IMR-90 (cell line): ENCODE data around the gene WDR45B. TPM values are rescaled to one million over a fixed set of nuclear protein-coding genes. Genes with fewer than 3 reads are reported as not detected.

Source experiments
- ATAC-seq: fragments of 200-7000 bp; cut with Tn5 transposase; 2 replicates; pipeline ENCODE4 v1.9.1; 2020; ENCODE audit warnings: low read depth, mild to moderate bottlenecking, moderate library complexity
- BruUV-seq: library from RNA; stranded (reverse); fragments of 400-500 nt; replicated peaks from 2 replicates; lab custom pipeline; 2021; lab: Mats Ljungman, UMichigan
- CTCF ChIA-PET: fragments of 300-600 bp; formaldehyde crosslinking; extraction: SDS; loops from one replicate; lab custom pipeline; 2021; ENCODE audit warnings: antibody characterized with exemption; lab: Yijun Ruan, JAX
- POLR2A ChIA-PET: fragments of 300-600 bp; sonication (Branson Sonifier 250); formaldehyde crosslinking; loops from one replicate; lab custom pipeline; 2022; ENCODE audit warnings: antibody characterized with exemption; ENCODE audit not compliant: unreplicated experiment; lab: Charles Lee
- DNase-seq: peaks from one replicate; pipeline ENCODE4 v3.0.0; 2013
- H2AFZ ChIP-seq: replicated peaks from 2 replicates; pipeline ENCODE3; 2013; ENCODE audit warnings: low read length, mild to moderate bottlenecking; ENCODE audit not compliant: poor library complexity
- H2AK5ac ChIP-seq: 2 replicates; pipeline ENCODE4 v1.6.1; 2013; ENCODE audit warnings: low read depth, low read length, inconsistent platforms
- H2AK9ac ChIP-seq: replicated peaks from 2 replicates; pipeline ENCODE3; 2013; ENCODE audit warnings: mild to moderate bottlenecking, low read depth, low read length, moderate library complexity; ENCODE audit not compliant: poor library complexity
- H2BK120ac ChIP-seq: 2 replicates; pipeline ENCODE4 v1.6.1; 2013; ENCODE audit warnings: low read depth, low read length, inconsistent platforms
- H2BK15ac ChIP-seq: 3 replicates; pipeline ENCODE4 v1.6.1; 2013; ENCODE audit warnings: low read depth, low read length, inconsistent platforms
- H2BK20ac ChIP-seq: 2 replicates; pipeline ENCODE4 v1.6.1; 2013; ENCODE audit warnings: low read depth, mild to moderate bottlenecking, inconsistent platforms, low read length, moderate library complexity
- H2BK5ac ChIP-seq: 2 replicates; pipeline ENCODE4 v1.6.1; 2013; ENCODE audit warnings: mild to moderate bottlenecking, low read depth, low read length, inconsistent platforms; ENCODE audit not compliant: poor library complexity, severe bottlenecking
- H3K14ac ChIP-seq: replicated peaks from 2 replicates; pipeline ENCODE4 v1.6.1; 2013; ENCODE audit warnings: low read depth, low read length, inconsistent platforms
- H3K18ac ChIP-seq: 2 replicates; pipeline ENCODE4 v1.6.1; 2013; ENCODE audit warnings: low read depth, low read length, control low read depth
- H3K23ac ChIP-seq: 2 replicates; pipeline ENCODE4 v1.6.1; 2013; ENCODE audit warnings: low read depth, low read length, inconsistent platforms
- H3K27ac ChIP-seq: 2 replicates; pipeline ENCODE4 v1.5.1; 2013; ENCODE audit warnings: mild to moderate bottlenecking, control low read depth, low read length; ENCODE audit not compliant: insufficient read depth
- H3K27me3 ChIP-seq: 2 replicates; pipeline ENCODE4 v1.6.1; 2013; ENCODE audit warnings: low read length; ENCODE audit not compliant: control insufficient read depth, insufficient read depth
- H3K36me3 ChIP-seq: 2 replicates; pipeline ENCODE4 v1.6.1; 2013; ENCODE audit warnings: low read length, mixed read lengths; ENCODE audit not compliant: control insufficient read depth, insufficient read depth
- H3K4ac ChIP-seq: 2 replicates; pipeline ENCODE4 v1.6.1; 2013; ENCODE audit warnings: low read depth, low read length, inconsistent platforms
- H3K4me1 ChIP-seq: 2 replicates; pipeline ENCODE4 v1.6.1; 2013; ENCODE audit warnings: low read length, mixed read lengths; ENCODE audit not compliant: control insufficient read depth, insufficient read depth
- H3K4me2 ChIP-seq: 2 replicates; pipeline ENCODE4 v1.6.1; 2013; ENCODE audit warnings: low read depth, mild to moderate bottlenecking, control low read depth, low read length, moderate library complexity
- H3K4me3 ChIP-seq: 2 replicates; pipeline ENCODE4 v1.5.1; 2013; ENCODE audit warnings: low read depth, mild to moderate bottlenecking, control low read depth, low read length, moderate library complexity; ENCODE audit not compliant: insufficient read depth
- H3K56ac ChIP-seq: 2 replicates; pipeline ENCODE4 v1.6.1; 2013; ENCODE audit warnings: low read length, inconsistent platforms; ENCODE audit not compliant: insufficient read depth; ENCODE audit errors: extremely low read depth
- H3K79me1 ChIP-seq, 2 experiments: 2 replicates each; pipeline ENCODE4 v1.6.1; 2013; ENCODE audit warnings: low read length in 2 of 2, inconsistent platforms in 1 of 2, low read depth in 1 of 2
- H3K9ac ChIP-seq: 2 replicates; pipeline ENCODE4 v1.6.1; 2013; ENCODE audit warnings: low read depth, low read length, control low read depth
- H3K9me1 ChIP-seq: 2 replicates; pipeline ENCODE4 v1.6.1; 2013; ENCODE audit warnings: low read length, inconsistent platforms; ENCODE audit not compliant: insufficient read depth
- H3K9me3 ChIP-seq: 2 replicates; pipeline ENCODE4 v1.6.1; 2013; ENCODE audit warnings: low read length; ENCODE audit not compliant: control insufficient read depth, insufficient read depth
- H4K20me1 ChIP-seq: 2 replicates; pipeline ENCODE4 v1.6.1; 2013; ENCODE audit warnings: low read length, inconsistent platforms; ENCODE audit not compliant: insufficient read depth
- H4K5ac ChIP-seq: 2 replicates; pipeline ENCODE4 v1.6.1; 2013; ENCODE audit warnings: mild to moderate bottlenecking, low read depth, low read length, control low read depth
- H4K8ac ChIP-seq, 2 experiments: 2 replicates each; pipeline ENCODE4 v1.6.1; 2013; ENCODE audit warnings: low read depth in 2 of 2, low read length in 2 of 2, control low read depth in 1 of 2, inconsistent platforms in 1 of 2
- H4K91ac ChIP-seq: 2 replicates; pipeline ENCODE4 v1.6.1; 2013; ENCODE audit warnings: low read depth, low read length, inconsistent platforms; ENCODE audit not compliant: insufficient read depth
- BHLHE40 ChIP-seq: fragments of 150-350 bp; IDR thresholded peaks from 2 replicates; pipeline ENCODE4 v1.6.1; 2016; ENCODE audit warnings: mild to moderate bottlenecking, low read depth, low read length
- CEBPB ChIP-seq: IDR thresholded peaks from 2 replicates; pipeline ENCODE4 v1.6.1; 2012; ENCODE audit warnings: low read depth, low read length, improper control_type of control experiment
- CHD1 ChIP-seq: IDR thresholded peaks from 2 replicates; pipeline ENCODE4 v1.6.1; 2012; ENCODE audit warnings: low read depth, low read length, improper control_type of control experiment
- FOS ChIP-seq: fragments of 150-350 bp; IDR thresholded peaks from 2 replicates; pipeline ENCODE4 v1.6.1; 2016; ENCODE audit warnings: low read depth, low read length
- MAFK ChIP-seq: IDR thresholded peaks from 2 replicates; pipeline ENCODE4 v1.6.1; 2012; ENCODE audit warnings: low read depth, low read length, improper control_type of control experiment
- MAZ ChIP-seq: IDR thresholded peaks from 2 replicates; pipeline ENCODE4 v1.6.1; 2012; ENCODE audit warnings: low read depth, mild to moderate bottlenecking, low read length, improper control_type of control experiment, moderate library complexity, borderline replicate concordance
- MXI1 ChIP-seq: IDR thresholded peaks from 2 replicates; pipeline ENCODE4 v1.6.1; 2012; ENCODE audit warnings: low read depth, mild to moderate bottlenecking, low read length, moderate library complexity, borderline replicate concordance
- NFE2L2 ChIP-seq: fragments of 150-350 bp; IDR thresholded peaks from 2 replicates; pipeline ENCODE4 v1.6.1; 2016; ENCODE audit warnings: low read depth, mild to moderate bottlenecking, low read length
- POLR2A ChIP-seq: IDR thresholded peaks from 2 replicates; pipeline ENCODE4 v1.6.1; 2012; ENCODE audit warnings: mild to moderate bottlenecking, low read depth, low read length
- RAD21 ChIP-seq: IDR thresholded peaks from 2 replicates; pipeline ENCODE4 v1.6.1; 2012; ENCODE audit warnings: low read length, improper control_type of control experiment
- RCOR1 ChIP-seq: IDR thresholded peaks from 2 replicates; pipeline ENCODE4 v1.6.1; 2012; ENCODE audit warnings: mild to moderate bottlenecking, low read length, improper control_type of control experiment; ENCODE audit not compliant: insufficient replicate concordance
- RFX5 ChIP-seq: IDR thresholded peaks from 2 replicates; pipeline ENCODE4 v1.8.0; 2012; ENCODE audit warnings: low read depth, mild to moderate bottlenecking, low read length, moderate library complexity
- SMC3 ChIP-seq: fragments of 150-350 bp; IDR thresholded peaks from 2 replicates; pipeline ENCODE4 v1.6.1; 2016; ENCODE audit warnings: low read depth, mild to moderate bottlenecking, antibody characterized with exemption, low read length, moderate library complexity
- WGBS, 2 experiments: methylation state at CpG; one replicate each; pipeline versions ENCODE4 v1.1.5 to v1.1.7; 2013; ENCODE audit warnings: missing lambda C conversion rate in 2 of 2; ENCODE audit not compliant: insufficient read length in 1 of 2; ENCODE audit errors: extremely low coverage in 2 of 2; 5-methylcytosine and 5-hydroxymethylcytosine counted together
- dilution Hi-C: fragments of 300-500 bp; cut with HindIII; formaldehyde crosslinking; loops from one replicate; pipeline ENCODE4 v1.14.3; 2018; ENCODE audit warnings: low sequenced_read_pairs; ENCODE audit not compliant: unreplicated experiment
- in situ Hi-C: fragments of 300-500 bp; cut with MboI; formaldehyde crosslinking; loops from 3 replicates; pipeline ENCODE4 v1.14.3; 2019; ENCODE audit warnings: low sequenced_read_pairs, inconsistent platforms, mixed read lengths
- intact Hi-C: fragments of 100-400 bp; cut with micrococcal nuclease; formaldehyde crosslinking; loops from 2 replicates; pipeline ENCODE4 v1.10.0; 2022
- polyA plus RNA-seq, 3 experiments: library from polyadenylated mRNA; depleted of rRNA; stranded (reverse); fragments of >200 nt; gene quantifications; 2 replicates each; pipeline ENCODE4 v1.2.3, GENCODE V29; 2012; ENCODE audit warnings: low replicate concordance in 1 of 3
- total RNA-seq: library from RNA; depleted of rRNA; stranded (reverse); fragments of >200 nt; gene quantifications from 2 replicates; pipeline ENCODE4 v1.2.3, GENCODE V29; 2012
- TF ChIP-seq, protein P1 (sequence below): conservative IDR thresholded peaks from 2 replicates; pipeline ENCODE4 v1.5.1; 2012; ENCODE audit warnings: mild to moderate bottlenecking, low read depth, low read length, improper control_type of control experiment
- TF ChIP-seq, protein P2 (sequence below): fragments of 150-350 bp; IDR thresholded peaks from 2 replicates; pipeline ENCODE4 v1.6.1; 2017; ENCODE audit warnings: mild to moderate bottlenecking, antibody characterized with exemption, low read length, low read depth

WDR45B gene
- total and polyA plus RNA-seq, 2 of the 4 experiments (the other 2 are of a cell fraction) = 98.2 to 110 TPM

DNA sequence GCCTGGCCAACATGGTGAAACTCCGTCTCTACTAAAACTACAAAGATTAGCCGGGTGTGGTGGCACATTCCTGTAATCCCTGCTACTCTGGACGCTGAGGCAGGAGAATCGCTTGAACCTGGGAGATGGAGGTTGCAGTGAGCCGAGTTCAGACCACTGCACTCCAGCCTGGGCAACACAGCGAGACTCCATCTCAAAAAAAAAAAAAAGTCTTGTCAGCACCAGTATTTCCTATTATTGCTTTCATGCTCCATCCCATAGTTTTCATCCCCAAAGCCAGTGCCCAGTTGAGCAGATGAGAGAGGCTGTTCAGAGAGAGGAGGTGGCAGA is 58.4 kb downstream of the WDR45B start:
- TF ChIP-seq BHLHE40 = no peak
- no peak for TF ChIP-seq RAD21
- TF ChIP-seq POLR2A = no peak
- TF ChIP-seq, protein P1, sequence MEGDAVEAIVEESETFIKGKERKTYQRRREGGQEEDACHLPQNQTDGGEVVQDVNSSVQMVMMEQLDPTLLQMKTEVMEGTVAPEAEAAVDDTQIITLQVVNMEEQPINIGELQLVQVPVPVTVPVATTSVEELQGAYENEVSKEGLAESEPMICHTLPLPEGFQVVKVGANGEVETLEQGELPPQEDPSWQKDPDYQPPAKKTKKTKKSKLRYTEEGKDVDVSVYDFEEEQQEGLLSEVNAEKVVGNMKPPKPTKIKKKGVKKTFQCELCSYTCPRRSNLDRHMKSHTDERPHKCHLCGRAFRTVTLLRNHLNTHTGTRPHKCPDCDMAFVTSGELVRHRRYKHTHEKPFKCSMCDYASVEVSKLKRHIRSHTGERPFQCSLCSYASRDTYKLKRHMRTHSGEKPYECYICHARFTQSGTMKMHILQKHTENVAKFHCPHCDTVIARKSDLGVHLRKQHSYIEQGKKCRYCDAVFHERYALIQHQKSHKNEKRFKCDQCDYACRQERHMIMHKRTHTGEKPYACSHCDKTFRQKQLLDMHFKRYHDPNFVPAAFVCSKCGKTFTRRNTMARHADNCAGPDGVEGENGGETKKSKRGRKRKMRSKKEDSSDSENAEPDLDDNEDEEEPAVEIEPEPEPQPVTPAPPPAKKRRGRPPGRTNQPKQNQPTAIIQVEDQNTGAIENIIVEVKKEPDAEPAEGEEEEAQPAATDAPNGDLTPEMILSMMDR = no peak
- no peak for TF ChIP-seq NFE2L2
- TF ChIP-seq MAZ = no peak
- TF ChIP-seq RCOR1 = no peak
- no peak for TF ChIP-seq CEBPB
- TF ChIP-seq, protein P2, sequence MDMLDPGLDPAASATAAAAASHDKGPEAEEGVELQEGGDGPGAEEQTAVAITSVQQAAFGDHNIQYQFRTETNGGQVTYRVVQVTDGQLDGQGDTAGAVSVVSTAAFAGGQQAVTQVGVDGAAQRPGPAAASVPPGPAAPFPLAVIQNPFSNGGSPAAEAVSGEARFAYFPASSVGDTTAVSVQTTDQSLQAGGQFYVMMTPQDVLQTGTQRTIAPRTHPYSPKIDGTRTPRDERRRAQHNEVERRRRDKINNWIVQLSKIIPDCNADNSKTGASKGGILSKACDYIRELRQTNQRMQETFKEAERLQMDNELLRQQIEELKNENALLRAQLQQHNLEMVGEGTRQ = no peak
- TF ChIP-seq MXI1 = no peak
- no peak for TF ChIP-seq FOS
- TF ChIP-seq MAFK = no peak
- no peak for TF ChIP-seq CHD1
- TF ChIP-seq SMC3 = no peak
- no peak for TF ChIP-seq RFX5
- Histone ChIP-seq H3K14ac (no peak overlapping the region), H3K56ac (no peak overlapping the region), H3K9ac (no peak overlapping the region), H3K27ac (no peak overlapping the region), H3K79me1 (peaks cover 8 to 17% of the 10 kb centered on the region in 2 experiments), H2BK15ac (no peak overlapping the region), H3K4ac (no peak overlapping the region), H4K91ac (no peak overlapping the region), H4K20me1 (peaks cover 15% of the 10 kb centered on the region), H2AK9ac (no peak overlapping the region), H3K36me3 (peaks cover 30% of the 10 kb centered on the region), H2BK20ac (no peak overlapping the region), H2BK120ac (no peak overlapping the region), H4K8ac (no peak overlapping the region), H2AK5ac (no peak overlapping the region), H3K23ac (no peak overlapping the region), H3K9me1 (peaks cover 4% of the 10 kb centered on the region; the same call in 1 of the 2 replicates), H3K18ac (no peak overlapping the region), H2AFZ (no peak overlapping the region), H4K5ac (no peak overlapping the region), H3K9me3 (no peaks in the 10 kb centered on the region), H3K4me3 (no peak overlapping the region), H3K4me1 (peaks cover 8% of the 10 kb centered on the region), H2BK5ac (no peak overlapping the region), H3K4me2 (no peak overlapping the region), H3K27me3 (no peaks in the 10 kb centered on the region)
- no CpG with 5 or more reads among the region's 6 CpGs for WGBS, 2 experiments
- POLR2A ChIA-PET = no interaction called here
- dilution Hi-C loops (no loop called here), in situ Hi-C loops (no loop called here), intact Hi-C loops (no loop called here)
- CTCF ChIA-PET = no interaction called here
- no peak for ATAC-seq
- no peak for DNase-seq
- no TSS peak for BruUV-seq
